Stimulated activated CD4-positive, alpha-beta T cell treated with anti-CD3 and anti-CD28 coated beads, Interleukin-2, amount 100 ng/mL, for 24 hours (primary cell): ENCODE data around the gene PLAU.

Experiments used
- DNase-seq, 2 donors: peaks; one replicate each; pipeline ENCODE4 v3.0.0-alpha.2; 2020

Gene PLAU

DNA sequence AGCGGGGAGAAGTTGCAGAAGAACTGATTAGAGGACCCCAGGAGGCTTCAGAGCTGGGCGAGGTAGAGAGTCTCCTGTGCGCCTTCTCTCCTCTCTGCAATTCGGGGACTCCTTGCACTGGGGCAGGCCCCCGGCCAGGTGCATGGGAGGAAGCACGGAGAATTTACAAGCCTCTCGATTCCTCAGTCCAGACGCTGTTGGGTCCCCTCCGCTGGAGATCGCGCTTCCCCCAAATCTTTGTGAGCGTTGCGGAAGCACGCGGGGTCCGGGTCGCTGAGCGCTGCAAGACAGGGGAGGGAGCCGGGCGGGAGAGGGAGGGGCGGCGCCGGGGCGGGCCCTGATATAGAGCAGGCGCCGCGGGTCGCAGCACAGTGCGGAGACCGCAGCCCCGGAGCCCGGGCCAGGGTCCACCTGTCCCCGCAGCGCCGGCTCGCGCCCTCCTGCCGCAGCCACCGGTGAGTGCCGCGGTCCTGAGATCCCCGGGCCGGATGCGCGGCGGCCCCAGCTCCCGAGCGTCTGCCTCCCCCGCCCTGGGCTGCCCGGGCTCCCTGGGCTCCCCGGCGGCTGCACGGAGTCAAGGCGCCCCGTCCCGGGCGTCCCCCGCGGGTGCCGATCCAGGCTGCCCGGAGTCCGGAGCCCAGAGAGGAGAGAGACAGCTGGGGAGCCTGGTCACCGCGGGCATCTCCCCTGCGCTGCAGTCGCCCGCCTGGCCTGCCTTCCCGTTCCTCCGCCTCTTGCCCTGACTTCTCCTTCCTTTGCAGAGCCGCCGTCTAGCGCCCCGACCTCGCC lies at the start of gene PLAU:
Gene PLAU, plus strand, starts transcription at position 369 of the 789 bp plus-strand sequence. CDS start 424 bp downstream, outside the sequence.
- DNase-seq, result peak; percentile 43 to 52

DNA sequence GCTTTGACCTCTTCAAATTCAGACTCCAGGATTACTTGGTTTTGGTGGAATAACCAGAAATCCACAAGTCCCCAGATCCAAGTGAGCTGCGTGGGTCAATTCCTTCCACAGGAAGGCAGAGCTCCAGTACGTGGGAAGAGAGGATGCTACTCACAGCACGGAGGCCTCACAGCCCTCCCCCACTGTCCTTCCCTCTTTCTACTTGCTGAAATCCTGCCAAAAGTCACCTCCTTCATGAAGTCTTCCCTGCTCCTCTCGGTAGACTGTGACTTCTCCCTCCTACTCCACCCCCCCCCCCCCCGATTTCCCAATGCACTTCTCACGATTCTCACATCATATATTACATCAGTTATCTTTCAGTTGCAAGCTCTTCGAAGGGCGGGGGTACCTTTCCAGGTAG lies 48.9 kb upstream of the PLAU start:
- DNase-seq, result no peak

DNA sequence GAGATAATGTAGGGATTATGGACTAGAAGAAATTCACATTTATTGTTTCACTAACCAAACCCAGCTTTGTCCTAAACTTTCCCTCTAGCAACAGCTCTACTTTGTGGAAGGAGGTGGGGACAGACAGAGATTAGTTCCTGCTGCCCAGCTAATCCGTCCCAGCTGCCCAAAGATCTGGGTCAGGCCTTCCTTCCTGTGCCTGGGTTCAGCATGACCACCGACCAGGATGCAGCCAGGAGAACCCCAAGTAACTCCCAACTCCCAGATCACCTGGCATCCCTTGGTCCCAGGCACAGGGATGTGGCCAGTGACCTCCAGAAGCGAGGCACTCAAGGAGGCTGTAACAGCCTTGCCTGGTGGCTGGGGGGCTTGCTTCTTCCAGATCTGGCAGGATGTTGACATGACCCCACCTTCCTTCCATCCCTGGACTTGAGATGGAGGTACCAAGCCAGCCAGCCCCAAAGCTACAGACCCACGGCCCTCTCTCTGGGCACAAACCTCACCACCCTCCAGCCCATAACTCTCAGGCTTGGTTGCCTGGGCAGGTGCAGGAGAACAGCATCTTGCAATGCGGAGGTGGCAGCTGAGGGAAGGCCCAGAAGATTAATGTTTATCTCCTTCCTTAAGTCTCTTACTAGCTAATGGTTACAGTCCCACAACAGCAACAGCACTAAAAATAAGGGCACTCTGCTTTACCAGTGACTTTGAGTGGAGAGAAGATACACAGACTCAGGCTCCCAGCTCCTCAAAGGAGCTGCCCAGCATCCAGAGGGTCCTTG lies 47.7 kb upstream of the PLAU start:
- DNase-seq, result no peak

DNA sequence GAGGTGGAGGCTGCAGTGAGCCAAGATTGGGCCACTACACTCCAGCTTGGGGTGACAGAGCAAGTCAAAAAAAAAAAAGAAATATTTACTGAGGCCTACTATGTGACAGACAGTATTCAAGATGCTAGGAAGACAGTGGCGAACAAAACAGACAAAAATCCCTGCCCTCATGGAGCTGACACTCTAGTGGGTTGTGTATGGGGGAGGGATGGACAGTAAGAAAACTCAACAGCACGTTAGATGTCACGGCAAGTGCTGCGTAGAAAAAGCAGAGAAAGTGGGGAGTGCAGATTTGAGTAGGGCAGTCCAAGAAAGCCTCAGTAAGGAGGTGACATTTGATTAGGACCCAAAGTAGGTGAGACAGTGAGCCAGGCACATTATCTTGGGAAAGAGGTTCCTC lies 46.7 kb upstream of the PLAU start:
- DNase-seq, result no peak

DNA sequence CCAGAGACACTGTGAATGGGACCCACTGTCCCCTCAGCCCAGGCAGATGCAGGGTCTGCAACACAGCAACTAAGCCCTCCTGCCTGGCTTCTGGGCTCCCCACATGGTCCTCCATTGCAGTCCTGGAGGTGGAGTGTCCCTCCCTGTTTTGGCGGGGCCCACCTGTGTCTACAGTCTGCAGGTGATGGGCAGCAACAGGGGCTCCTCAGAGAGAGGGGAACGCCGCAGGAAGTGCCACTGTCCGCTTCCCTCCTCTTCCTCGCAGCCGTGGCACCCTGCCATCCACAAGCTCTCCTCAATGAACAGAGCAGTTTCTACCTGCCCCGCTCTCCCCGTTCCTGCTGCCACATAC lies 45.8 kb upstream of the PLAU start:
- DNase-seq, result no peak

DNA sequence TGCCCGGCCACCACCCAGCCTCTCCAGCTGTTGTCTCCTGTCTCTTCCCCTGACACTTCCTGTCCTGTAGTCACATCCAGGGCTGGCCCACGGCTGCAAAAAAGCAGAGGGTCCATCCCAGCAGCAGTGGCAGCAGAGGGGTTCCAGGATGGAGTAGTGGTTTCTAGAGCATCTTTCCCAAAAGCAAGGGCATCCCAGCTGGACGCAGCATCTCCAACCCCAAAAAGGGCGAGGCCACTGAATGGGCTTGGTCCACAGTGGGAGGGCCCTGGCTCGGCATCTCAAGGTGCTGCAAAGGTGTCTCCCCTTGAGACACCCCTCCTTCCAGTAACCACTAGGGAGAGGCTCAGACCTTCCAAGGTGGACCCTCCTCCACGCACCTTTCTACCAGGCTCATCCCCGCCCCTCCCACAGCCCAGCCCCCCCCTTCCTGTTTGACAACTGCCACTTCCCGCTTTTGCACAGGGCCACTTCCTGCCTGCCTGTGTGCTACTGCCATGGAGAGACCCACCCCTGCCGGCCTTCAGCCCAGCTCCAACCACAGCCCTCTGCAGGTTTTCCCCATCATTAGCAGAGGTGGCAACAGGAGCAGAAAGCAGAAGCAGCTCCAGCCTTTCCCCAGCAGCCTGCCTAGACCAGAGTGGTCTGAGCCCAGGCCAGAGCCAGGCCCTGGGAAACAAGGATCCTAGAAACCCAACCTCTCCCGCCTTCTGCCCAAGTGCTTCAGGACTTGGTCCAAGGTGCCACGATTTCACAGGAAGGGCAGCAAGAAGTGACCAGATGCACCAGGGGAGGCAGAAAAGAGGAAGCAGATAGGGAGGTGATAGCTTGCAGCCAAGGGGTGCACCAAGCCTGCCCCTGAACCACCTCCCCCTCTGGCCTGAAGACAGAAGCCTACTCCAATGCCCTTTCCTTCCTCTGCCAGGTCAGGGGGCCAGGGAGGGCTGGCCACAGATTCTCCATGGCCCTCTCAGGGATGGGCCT lies 45.2 kb upstream of the PLAU start:
- peak; percentile 51 to 63 for DNase-seq

DNA sequence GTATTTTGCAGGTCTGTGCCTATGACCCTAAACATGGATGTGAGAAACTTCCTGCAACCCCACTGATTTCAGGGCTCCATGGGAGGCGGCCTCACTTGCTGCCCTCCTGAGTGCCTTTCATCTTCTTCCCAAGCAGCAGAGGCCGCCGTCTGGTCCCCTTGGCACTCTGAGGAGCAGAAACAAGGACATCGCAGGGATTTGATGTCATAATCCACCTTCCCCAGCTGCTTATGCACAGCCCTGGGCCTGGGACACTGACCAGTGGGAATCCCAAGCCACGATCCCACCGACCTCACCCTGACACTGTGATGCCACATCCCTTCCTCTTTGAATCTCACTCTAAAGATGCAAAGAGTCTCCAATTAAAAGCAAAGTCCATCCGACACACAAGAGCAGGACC lies 44.3 kb upstream of the PLAU start:
- DNase-seq, result no peak

DNA sequence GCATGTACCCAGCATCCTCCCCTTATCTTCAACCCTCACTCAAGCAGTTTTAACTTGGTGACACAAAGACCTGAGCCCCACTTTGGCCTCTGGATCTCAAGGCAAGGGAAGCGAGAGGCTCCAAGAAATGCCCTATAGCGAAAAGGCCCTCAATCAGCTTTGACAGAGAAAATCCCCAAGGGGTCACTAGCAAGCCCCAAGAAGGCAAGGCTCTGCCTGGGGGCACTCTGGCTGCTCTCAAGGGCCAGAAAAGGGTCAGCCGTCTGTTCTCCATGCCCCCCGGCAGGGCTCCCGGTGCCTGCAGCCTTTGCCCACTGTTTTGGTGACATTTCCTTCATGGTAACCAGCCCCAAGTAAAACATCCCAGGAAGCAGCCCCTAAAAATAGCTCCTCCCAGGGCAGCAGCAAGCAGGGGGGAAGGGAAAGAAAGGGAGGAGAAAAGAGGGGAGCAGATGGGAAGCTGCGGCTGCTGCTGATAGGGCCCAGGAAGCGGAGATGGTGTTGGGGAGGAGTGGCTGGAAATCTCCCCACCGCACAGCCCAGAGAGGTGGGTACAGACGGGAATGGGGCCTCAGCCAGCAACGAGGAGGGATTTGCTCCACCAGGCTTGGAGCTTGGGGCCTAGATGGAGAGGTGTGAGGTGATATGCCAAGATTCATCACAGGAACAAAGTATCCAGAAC lies 43.7 kb upstream of the PLAU start:
- DNase-seq, result no peak

DNA sequence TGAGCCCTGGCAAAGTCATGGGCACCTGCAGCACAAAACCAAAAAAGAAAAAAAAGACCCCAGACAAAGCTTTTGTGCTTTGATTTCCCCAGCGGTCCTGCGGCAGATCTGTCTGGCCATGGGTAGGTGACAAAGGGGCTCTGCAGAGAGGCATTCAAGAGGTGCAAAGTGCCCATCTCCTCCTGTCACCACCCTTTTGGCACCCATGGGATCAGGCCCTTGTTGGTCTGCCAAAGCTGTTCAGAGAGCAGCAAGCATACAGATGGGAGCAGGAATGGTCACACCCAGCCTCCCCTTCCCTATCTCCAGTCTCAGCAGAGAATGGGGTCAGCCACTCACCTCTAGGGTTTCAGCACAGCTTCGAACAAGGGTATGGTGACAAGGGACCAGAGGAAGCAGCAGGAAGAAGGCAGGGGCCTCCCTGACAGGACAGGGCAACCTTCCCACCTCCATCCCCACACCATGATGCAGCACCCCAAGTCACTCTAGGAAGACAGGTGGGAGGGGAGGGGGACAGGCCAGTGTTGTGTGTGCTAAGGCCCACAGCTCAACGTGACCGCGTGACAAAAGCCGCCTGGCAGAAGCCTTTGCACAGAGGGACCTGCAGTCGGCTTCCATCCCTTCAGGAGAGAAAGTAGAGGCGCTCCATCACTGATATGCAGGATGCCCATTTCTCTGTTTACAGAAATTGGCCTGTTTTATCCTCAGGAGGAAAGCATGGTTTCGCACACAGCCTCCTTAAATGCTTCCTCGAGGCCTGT lies 42.9 kb upstream of the PLAU start:
- DNase-seq, result no peak

DNA sequence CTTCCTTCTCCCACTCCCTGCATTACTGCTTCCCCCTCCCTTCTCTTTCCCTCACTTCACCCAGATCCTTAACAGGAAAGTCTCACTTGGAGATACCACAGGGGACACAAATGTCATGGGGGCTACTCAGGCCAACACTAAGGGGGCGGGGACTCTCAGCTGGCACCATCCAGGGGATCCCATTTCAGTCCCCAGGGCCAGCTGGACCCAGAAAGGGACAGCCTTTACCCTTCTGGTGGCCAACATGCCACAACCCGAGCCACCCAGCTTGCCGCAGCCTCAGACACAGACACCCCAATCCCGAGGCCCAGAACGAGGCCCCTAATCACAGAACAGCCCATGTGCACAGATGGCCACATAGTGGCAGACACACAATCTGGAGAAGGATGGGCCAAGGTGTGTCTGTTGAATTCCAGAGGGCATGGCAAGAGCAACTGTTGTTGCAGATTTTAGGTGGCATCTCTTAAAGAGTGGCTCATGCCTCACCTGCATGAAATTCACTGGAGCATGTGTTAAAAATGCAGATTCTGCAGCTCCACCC lies 42.2 kb upstream of the PLAU start:
- DNase-seq, result no peak

DNA sequence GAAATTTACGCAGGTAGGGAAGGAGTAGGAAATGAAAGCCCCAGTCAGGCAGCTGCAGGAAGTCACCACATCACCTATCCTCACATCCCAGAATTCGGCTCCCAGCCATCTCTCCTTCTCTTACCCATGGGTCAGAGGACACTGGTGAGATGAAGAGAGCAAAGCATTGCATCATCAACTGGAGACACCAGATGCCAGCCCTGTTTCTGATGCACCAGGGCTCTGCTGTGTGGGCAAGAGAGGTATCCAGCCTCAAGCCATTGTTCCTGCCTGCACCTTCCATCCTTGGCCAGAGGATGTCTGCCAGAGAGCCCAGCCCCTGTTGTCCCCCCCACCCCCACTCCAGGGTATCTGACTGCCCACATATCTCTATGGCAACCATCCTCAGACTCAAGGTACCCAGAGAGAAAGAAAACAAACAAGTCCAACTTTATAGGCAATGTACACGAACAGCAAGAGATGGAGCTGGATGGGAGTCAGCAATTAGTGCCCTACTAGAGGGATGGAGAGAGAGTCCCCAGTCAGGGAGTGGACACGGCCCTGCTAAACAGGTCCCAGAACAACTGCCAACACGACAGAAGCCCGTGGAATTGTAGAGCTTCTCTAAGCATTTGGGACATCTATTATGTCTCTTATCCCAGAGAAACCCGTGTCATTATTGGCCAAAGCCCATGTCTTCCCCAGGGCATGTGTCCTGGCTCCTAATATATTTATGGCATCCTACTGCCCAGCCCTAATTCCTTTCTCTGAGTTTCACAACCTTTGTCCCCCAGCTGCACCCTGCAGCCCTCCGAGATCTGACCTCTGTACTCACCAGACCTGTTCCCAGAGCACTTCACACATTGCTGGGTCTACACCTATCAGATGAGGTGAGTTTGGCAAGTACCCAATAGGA lies 39.4 kb upstream of the PLAU start:
- no peak for DNase-seq

DNA sequence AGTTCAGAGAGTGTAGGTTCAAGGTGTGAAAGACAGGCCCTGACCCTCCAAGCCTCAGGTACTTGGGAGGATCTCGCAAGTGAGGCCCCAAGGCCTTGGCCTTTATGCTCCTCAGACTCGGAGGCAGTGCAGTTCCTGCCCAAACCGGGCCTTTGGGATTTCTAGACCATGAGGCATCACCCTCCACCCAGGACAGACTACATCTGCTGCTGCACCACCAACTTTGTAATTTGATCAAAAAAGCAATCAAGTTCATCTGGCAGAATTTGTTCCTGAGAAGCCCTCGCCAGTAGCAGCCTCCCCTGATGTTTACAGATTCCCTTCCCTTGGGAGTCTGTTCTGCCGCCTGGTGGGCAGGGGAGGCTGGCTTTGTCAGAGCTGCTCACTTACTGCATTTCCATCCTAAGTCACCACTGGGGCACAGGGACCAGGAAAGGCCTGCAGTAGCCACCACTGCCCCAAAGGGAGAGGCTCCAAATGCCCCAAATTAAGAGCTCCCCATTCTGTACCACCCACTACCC lies 38.7 kb upstream of the PLAU start:
- no peak for DNase-seq

DNA sequence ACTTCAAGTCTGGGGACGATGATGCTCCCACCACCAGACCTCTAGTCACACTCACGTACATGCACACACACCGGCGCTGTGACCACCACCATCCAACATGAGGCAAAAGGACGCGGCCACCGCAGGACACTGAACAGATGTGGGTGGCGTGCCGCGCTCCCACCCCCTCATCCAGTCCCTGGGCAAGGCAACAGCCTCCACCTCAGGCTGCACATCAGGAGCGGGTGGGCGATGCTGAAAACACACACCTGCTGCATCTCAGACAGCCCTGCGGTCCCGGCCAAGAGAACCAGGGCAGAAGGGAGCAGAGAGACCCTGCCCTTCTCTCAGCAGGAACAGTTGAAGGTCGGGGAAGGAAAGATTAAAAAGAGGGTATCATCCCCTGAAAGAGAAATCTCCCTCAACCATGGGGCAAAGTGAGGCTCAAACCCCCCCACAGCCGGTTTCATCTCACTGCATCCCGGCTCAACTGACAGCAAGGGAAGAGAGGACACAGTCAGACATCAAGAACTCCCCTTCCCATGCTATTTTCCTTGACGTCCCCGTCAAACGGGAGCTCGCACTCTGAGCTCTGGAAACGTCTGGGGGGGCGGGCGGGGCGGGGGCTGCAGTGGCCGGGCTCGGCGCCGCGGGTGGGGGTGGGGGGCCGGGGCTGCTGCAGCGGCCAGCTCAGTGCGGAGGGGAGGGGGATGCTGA lies 37.6 kb upstream of the PLAU start:
- DNase-seq, result no peak

DNA sequence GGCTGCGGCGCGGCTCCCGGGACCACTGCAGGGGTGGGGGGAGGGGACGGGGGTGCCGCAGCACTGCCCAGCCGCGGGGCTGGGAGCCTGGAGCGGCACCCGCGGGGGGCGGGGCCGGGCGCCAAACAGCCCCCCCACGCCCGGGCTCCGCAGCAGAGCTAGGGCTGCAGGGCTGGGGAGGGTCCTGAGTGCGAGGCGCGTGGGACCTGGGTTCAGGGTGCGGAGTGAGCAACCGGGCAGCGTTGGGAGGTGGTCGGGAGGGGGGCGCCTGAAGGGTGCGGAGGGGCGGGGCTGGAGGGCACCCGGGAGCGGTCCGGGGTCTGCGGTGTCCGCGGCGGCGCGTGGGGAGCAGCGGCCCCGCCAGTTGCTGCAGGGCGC lies 37.1 kb upstream of the PLAU start:
- DNase-seq, result peak in 1 of 2 donors; percentile 34

DNA sequence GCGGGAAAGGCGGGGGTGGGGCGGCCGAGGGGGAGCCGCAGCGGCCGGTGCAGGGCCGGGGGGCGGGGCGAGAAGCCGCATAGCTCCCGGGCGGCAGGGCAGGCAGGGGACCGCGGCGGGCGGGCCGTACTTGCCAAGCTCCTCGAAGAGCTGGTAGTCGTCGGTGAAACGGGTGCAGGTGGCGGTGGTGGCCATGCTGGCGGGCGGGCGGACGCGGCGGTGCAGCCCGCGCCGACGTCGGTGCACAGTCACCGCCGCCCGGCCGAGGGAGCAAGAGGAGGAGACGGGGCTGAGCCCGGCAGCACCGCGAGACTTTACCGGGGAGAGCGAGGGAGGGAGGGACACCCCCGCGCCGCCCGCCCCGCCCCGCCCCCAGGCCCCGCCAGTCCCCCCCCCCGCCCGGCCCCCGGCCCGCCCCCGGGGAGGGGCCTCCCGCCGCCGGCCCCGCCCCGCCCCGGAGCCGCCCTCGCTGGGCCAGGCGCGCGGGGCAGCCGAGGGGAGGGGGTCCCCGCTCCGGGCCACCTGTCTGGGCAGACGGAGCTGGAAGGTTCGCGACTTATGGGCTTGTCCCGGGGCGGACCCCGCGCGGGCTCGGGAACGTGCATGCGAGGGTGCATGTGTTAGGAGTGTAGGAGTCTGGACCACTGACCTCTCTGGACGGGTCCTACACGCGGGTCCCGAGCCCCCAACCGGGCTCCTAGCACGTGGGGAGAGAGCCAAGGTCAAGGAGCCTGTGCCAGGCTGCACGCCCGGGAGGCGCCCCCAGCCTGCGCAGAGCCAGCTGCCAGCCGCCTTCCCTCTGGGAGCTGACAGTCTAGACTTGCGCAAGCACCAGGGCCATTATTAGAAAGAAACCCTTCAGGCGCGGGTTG lies 36.4 kb upstream of the PLAU start, which contains the start of gene CAMK2G:
Gene CAMK2G, minus strand, starts transcription at position 289 of the 872 bp plus-strand sequence. Its CDS starts 94 bp downstream, at position 195.
- peak; percentile 76 to 83 for DNase-seq

DNA sequence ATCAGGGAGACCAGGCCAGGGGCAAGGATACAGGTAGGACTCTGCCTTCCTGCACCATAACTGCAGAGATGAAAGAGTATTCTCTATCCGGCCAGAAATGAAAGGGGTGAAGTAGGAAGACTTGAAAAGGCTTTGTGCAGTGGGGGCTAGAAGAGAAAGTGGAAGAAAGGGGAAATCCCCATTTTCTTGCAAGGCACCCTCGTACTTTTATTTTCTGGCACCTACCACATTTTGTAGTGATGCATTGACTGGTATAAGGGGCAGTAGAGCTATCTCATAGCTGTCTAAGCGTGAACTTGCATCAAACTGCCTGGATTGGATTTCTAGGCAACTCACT lies 35.8 kb upstream of the PLAU start:
- DNase-seq, result peak in 1 of 2 donors; percentile 32

DNA sequence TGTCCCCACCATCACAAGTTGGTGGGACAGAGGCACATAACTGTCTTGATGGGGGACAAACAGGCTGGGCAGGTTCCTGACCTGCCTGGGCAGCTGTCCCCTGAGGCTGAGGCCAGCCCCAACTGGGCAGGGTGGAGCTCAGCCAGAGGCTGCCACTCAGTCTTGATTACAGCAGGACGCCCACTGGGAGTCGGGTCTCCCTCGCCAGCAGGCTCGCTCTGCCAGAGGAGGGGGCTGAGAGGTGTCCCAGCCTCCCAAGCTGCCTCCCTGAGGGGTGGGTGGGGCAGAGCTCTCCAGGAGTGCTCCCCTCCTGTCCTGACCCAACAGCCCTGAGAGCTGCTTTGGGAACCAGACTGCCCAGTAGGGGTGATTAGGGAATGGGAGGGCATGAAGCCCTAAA lies 34.8 kb upstream of the PLAU start:
- DNase-seq, result no peak

DNA sequence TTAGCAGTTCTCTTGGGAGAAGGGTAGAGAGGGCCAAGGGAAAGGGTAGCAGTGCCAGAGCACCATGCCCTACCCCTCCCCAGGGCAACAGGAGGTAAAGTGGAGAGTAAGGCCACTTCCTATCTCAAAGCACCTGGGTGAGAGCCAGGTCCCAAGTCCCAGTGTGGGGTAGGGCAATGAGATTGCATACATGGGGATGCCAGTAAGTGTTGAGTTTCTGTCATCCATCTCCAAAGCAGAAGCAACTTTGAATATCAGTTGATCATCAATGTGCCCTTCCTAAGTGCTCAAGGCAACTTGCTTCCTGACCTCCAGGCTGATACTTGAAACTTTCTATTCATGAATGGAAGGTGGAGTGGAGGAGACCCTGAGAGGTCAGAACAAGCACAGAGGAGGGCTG lies 34.4 kb upstream of the PLAU start:
- no peak for DNase-seq
